Activated CD4-positive, alpha-beta T cell treated with anti-CD3 and anti-CD28 coated beads for 36 hours (primary cell): ENCODE data around the gene TENM3. TPM values are rescaled to one million over a fixed set of nuclear protein-coding genes. Genes with fewer than 3 reads are reported as not detected.

Experiments
- ATAC-seq: fragments of 200-7000 bp; cut with Tn5 transposase; one replicate; pipeline ENCODE4 v1.10.0; 2021; ENCODE audit warnings: mild to moderate bottlenecking, moderate library complexity
- CTCF ChIA-PET: fragments of 350-600 bp; sonication (Branson Sonifier 250); formaldehyde crosslinking; loops from one replicate; lab custom pipeline; 2021; ENCODE audit warnings: antibody characterized with exemption; lab: Charles Lee
- POLR2A ChIA-PET: fragments of 350-600 bp; sonication (Branson Sonifier 250); formaldehyde crosslinking; loops from one replicate; lab custom pipeline; 2021; ENCODE audit warnings: antibody characterized with exemption, inconsistent platforms; lab: Charles Lee
- DNase-seq: peaks from one replicate; pipeline ENCODE4 v3.0.0-alpha.2; 2020
- H3K27ac Mint-ChIP-seq: one replicate; pipeline ENCODE4 v1.8.0; 2021; ENCODE audit warnings: mixed read lengths
- H3K27me3 Mint-ChIP-seq: one replicate; pipeline ENCODE4 v1.8.0; 2021; ENCODE audit warnings: mixed read lengths
- H3K36me3 Mint-ChIP-seq: one replicate; pipeline ENCODE4 v1.8.0; 2021; ENCODE audit warnings: low read depth, mixed read lengths
- H3K4me1 Mint-ChIP-seq: one replicate; pipeline ENCODE4 v1.8.0; 2021; ENCODE audit warnings: mixed read lengths
- H3K4me3 Mint-ChIP-seq: one replicate; pipeline ENCODE4 v1.8.0; 2021; ENCODE audit warnings: mild to moderate bottlenecking, moderate library complexity, mixed read lengths
- H3K9me3 Mint-ChIP-seq: one replicate; pipeline ENCODE4 v1.8.0; 2021; ENCODE audit warnings: low read depth, mixed read lengths
- intact Hi-C, 2 experiments: fragments of 100-400 bp; cut with DNase I in 1 of 2; cut with micrococcal nuclease in 1 of 2; formaldehyde crosslinking; loops; one replicate each; pipeline versions ENCODE4 v1.14.2 to v1.15.1; 2022 to 2024; cut with DNase I, micrococcal nuclease
- total RNA-seq, 2 experiments: library from RNA; stranded (reverse); gene quantifications; one replicate each; pipeline ENCODE4 v1.2.3, GENCODE V29; 2021

Gene TENM3
- total RNA-seq, 2 experiments from 2014 or later = not detected

DNA sequence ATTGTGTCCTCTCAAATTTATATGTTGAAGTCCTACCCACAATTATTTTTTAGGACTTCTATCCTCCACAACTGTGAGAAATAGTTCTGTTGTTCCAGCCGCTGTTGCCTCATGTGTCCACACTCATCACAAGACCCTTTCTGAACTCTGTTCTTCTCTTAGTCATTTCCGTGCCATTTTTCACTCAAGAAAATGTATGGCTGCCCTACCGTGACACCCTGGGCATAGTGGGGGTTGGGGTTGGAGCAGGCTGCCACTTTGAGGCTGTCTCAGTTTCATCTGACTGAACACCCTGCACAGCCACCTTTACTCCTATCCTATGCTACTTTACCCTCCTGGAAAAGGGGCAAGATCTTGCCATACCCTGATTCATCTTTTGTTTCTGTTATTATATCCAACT, 319.1 kb downstream of the TENM3 start:
- H3K4me1 Mint-ChIP-seq = no peaks in the 10 kb centered on the region
- H3K27me3 Mint-ChIP-seq = peaks cover 12% of the 10 kb centered on the region
- CTCF ChIA-PET = no interaction called here
- ATAC-seq (no peak), DNase-seq (no peak)
- POLR2A ChIA-PET = no interaction called here
- intact Hi-C loops = loop anchor here in 1 of 2 experiments (1.0 kb wide), 1 partner anchor 29 kb away; no protein-coding TSS in a partner anchor
- no peaks in the 10 kb centered on the region for H3K36me3 Mint-ChIP-seq
- H3K9me3 Mint-ChIP-seq = no peaks in the 10 kb centered on the region
- H3K27ac Mint-ChIP-seq = no peak overlapping the region
- H3K4me3 Mint-ChIP-seq = no peak overlapping the region

DNA sequence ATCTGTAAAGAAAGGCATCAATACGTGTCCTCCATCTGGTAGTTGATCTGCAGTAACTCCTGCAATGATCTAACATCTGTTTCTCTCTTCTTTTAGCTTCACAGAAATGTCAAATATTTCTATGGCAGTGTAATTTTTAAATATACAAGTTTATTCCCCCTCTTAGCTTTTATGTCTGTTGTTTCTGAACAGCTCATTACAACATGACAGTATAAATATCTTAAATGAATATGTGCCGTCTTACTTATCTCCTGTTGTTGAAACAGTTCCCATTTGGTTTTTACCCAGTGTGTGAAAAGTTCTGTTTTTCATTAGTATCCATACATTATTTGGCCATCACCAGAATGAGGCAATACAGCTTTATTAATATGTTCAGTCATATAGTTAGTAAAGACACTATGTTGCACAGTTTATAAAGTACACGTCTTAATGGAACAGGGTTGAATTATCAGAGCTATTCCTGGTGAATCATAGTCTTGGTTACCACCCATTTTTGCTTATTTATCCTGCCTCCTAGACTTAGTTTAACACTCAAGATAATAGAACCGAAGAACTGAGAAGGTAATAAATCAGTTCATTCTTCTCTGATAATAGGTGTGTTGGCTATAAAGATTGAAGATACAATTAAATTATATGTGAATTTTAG, 321.6 kb downstream of the TENM3 start:
- no peak overlapping the region for H3K27ac Mint-ChIP-seq
- H3K9me3 Mint-ChIP-seq = no peaks in the 10 kb centered on the region
- DNase-seq (no peak), ATAC-seq (no peak)
- H3K4me1 Mint-ChIP-seq = no peaks in the 10 kb centered on the region
- H3K4me3 Mint-ChIP-seq = no peak overlapping the region
- no peaks in the 10 kb centered on the region for H3K36me3 Mint-ChIP-seq
- intact Hi-C loops = no loop called here
- CTCF ChIA-PET = interaction anchor here (0.9 kb wide), 1 partner anchor 11 kb away, joined by 4 read pairs; no protein-coding TSS in a partner anchor
- peaks cover 15% of the 10 kb centered on the region for H3K27me3 Mint-ChIP-seq
- POLR2A ChIA-PET = no interaction called here

DNA sequence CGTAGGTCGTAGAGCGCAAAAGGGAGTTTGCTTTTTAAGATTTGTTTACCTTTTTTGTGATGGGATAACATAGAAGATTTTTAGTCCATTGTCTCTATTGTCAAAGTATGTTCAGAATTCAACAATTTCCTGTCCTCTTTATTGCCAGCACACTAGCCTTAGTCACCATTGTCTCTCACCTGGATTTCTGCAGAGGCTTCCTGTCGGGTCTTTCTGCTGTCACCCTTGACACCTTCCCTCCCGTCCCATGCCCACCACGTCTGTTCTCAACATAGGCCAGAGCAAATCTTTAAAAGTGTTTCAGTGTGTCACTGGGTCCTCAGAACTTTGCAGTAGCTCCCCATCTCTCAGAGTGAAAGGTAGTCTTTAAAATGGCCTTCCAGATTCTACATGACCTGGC, 323.9 kb downstream of the TENM3 start:
- CTCF ChIA-PET = interaction anchor here (0.9 kb wide), 1 partner anchor 11 kb away, joined by 3 read pairs; no protein-coding TSS in a partner anchor
- ATAC-seq = no peak
- intact Hi-C loops = no loop called here
- Mint-ChIP-seq H3K36me3 (no peaks in the 10 kb centered on the region), H3K27ac (no peak overlapping the region), H3K4me3 (no peak overlapping the region), H3K4me1 (no peaks in the 10 kb centered on the region), H3K9me3 (no peaks in the 10 kb centered on the region), H3K27me3 (peaks cover 7% of the 10 kb centered on the region)
- POLR2A ChIA-PET = no interaction called here
- no peak for DNase-seq

DNA sequence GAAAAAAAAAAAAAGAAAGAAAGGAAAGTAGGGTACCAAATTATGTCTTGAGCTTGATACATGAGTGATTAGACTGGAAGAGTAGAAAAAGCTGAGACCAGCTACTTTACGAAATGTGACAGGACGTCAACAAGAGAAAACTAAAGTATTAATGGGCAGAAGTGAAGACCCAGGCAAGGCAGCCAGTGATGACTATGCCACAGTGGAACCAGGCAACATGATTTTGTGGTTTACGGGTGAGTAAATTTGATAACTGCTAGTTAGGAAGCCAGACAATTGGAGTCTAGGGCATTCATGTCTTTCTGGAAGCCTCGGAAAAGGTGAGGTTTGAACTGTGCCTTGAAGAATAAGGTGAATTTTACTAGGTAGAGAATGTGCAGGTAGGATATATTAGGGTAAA, 326.4 kb downstream of the TENM3 start:
- no peak for DNase-seq
- Mint-ChIP-seq H3K27me3 (peaks cover 5% of the 10 kb centered on the region), H3K4me3 (no peak overlapping the region), H3K4me1 (no peaks in the 10 kb centered on the region), H3K9me3 (no peaks in the 10 kb centered on the region), H3K36me3 (no peaks in the 10 kb centered on the region), H3K27ac (no peak overlapping the region)
- ChIA-PET POLR2A (no interaction called here), CTCF (no interaction called here)
- no peak for ATAC-seq
- intact Hi-C loops = no loop called here

DNA sequence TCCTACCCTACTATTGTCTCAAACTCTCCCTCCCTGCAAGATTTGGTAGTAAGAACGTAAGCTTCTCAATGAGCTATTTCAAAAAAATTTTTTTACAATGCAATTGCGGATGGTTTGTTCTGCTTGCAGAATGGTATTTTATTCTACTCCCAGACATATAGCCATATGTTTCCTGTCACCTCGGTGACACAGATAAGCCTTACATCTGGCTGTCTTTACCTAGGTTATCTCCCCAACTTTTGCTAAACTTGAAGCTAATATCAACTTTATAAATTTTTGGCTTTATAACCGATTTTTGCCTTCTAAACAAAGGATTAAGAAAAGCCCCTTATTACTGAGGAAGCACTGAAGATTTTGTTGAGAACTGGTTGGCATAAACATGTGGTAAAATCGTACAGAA, 331.5 kb downstream of the TENM3 start:
- Mint-ChIP-seq H3K4me1 (no peaks in the 10 kb centered on the region), H3K4me3 (no peak overlapping the region), H3K36me3 (no peaks in the 10 kb centered on the region), H3K27me3 (peaks cover 3% of the 10 kb centered on the region), H3K27ac (no peak overlapping the region), H3K9me3 (no peaks in the 10 kb centered on the region)
- ChIA-PET CTCF (no interaction called here), POLR2A (no interaction called here)
- intact Hi-C loops = no loop called here
- no peak for ATAC-seq
- DNase-seq = no peak

DNA sequence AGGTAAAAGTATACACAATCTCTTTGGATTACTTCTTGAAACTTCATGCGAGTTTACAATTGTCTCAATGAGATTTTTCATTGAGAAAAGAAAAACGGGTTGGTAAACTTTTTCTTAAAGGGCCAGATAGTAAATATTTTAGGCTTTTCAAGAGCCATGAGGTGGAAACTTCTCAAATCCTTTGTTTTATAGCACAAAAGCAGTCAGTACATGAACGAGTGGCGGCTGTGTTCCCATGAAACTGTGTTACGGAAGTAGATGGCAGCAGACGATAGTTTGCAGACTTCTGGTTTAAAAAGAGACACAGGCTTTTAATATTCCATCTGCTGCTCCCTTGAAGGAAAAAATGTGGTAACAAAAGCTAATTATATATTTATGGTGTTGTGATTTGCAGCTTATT, 332.0 kb downstream of the TENM3 start:
- CTCF ChIA-PET = no interaction called here
- Mint-ChIP-seq H3K4me3 (no peak overlapping the region), H3K27ac (no peak overlapping the region), H3K36me3 (no peaks in the 10 kb centered on the region), H3K4me1 (no peaks in the 10 kb centered on the region), H3K9me3 (no peaks in the 10 kb centered on the region), H3K27me3 (peaks cover 3% of the 10 kb centered on the region)
- POLR2A ChIA-PET = no interaction called here
- ATAC-seq (no peak), DNase-seq (no peak)
- intact Hi-C loops = no loop called here

DNA sequence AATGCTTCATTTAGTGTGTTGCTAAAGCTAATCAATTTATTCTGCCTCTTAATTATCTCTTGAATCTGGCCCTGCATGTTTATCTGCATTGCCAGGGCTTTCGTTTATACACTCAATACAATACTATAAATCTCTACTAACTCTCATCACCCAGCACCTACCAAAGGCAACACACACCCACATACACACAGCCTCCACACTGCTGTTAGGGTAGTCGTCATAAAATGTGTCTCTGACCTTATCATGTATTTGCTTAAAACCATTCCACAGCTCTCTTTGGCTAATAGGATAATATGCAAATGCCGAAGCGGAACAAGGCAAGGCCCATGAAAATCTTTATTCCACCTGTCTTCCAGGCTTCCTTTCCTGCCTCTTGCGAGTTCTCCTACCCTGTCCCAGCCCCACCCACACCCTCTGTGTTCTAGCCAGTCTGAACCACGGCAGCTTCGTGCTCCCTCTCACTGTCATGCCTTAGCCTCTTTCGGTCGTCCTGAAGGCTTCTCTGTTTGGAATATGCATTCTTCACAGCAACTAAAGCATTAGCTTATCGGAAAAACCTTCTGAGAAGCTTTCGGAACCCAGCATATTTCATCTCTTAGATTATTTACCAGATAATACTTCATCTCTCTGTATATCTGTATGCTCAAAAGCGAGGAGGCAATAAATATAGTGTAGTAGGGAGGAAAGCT, 333.5 kb downstream of the TENM3 start:
- POLR2A ChIA-PET = no interaction called here
- H3K9me3 Mint-ChIP-seq = no peaks in the 10 kb centered on the region
- intact Hi-C loops = no loop called here
- H3K27me3 Mint-ChIP-seq = peaks cover 3% of the 10 kb centered on the region
- no peak overlapping the region for H3K4me3 Mint-ChIP-seq
- no peaks in the 10 kb centered on the region for H3K4me1 Mint-ChIP-seq
- CTCF ChIA-PET = no interaction called here
- ATAC-seq (no peak), DNase-seq (no peak)
- no peaks in the 10 kb centered on the region for H3K36me3 Mint-ChIP-seq
- no peak overlapping the region for H3K27ac Mint-ChIP-seq

DNA sequence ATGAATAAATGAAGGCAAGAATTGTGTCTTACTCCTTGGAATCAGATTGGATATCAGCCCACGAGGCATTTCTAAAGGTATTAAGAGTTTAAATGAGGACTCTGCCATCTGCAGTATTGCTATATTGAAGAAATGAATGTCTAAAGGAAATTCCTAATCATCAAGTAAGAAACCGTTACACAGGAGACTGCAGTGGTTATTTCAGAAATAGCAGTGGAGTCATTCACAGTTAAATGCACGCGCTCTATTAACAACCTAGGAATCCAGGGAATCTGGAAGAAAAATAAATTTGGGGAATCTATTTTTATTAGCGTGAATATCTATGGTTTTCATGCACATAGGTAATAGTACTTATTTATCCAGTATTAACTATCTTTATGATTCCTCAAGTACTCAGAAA, 334.2 kb downstream of the TENM3 start:
- POLR2A ChIA-PET = no interaction called here
- DNase-seq = no peak
- H3K36me3 Mint-ChIP-seq = no peaks in the 10 kb centered on the region
- no peak overlapping the region for H3K27ac Mint-ChIP-seq
- intact Hi-C loops = no loop called here
- ATAC-seq = no peak
- CTCF ChIA-PET = no interaction called here
- no peaks in the 10 kb centered on the region for H3K9me3 Mint-ChIP-seq
- H3K4me1 Mint-ChIP-seq = no peaks in the 10 kb centered on the region
- peaks cover 3% of the 10 kb centered on the region for H3K27me3 Mint-ChIP-seq
- no peak overlapping the region for H3K4me3 Mint-ChIP-seq

DNA sequence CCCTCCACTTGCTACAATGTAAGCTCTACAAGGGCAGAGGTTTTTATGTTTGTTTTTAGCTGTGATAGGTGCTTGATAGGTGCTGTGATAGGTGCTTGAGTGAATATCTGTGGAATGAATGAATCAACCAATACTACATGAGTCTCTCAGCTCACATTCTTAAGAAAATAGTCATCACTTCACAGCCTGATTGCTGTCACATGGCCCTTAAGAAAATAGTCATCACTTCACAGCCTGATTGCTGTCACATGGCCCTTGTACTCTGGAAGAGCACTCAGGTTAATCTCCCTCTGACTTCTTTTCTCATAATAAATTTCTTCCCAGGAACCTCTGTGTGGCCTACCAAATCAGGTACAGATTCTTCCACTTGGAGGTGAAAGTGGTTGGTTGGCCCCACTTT, 335.2 kb downstream of the TENM3 start:
- DNase-seq (no peak), ATAC-seq (no peak)
- peaks cover 3% of the 10 kb centered on the region for H3K27me3 Mint-ChIP-seq
- no peaks in the 10 kb centered on the region for H3K4me1 Mint-ChIP-seq
- ChIA-PET POLR2A (no interaction called here), CTCF (no interaction called here)
- no peaks in the 10 kb centered on the region for H3K9me3 Mint-ChIP-seq
- intact Hi-C loops = no loop called here
- H3K4me3 Mint-ChIP-seq = no peak overlapping the region
- no peaks in the 10 kb centered on the region for H3K36me3 Mint-ChIP-seq
- no peak overlapping the region for H3K27ac Mint-ChIP-seq

DNA sequence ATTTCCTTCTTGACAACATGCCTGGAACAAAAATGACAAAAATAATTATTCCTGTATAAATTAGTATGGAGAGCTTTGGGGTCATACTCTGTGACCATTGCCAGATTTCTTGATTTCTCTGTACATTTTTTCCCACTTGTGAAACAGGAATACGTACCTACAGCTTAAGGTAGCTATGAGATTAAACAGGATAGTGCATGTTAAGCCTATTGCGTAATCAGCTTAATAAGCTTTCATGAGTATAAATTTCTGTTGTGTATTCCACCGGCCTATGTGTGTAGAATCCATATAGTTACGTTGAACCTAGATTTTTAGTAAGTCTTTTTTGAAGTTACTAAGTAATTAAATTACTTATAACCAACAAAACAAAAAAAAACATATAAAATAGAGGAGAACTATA, 339.0 kb downstream of the TENM3 start:
- DNase-seq (no peak), ATAC-seq (no peak)
- intact Hi-C loops = no loop called here
- ChIA-PET CTCF (no interaction called here), POLR2A (no interaction called here)
- no peaks in the 10 kb centered on the region for H3K27me3 Mint-ChIP-seq
- no peaks in the 10 kb centered on the region for H3K9me3 Mint-ChIP-seq
- no peak overlapping the region for H3K27ac Mint-ChIP-seq
- no peaks in the 10 kb centered on the region for H3K36me3 Mint-ChIP-seq
- no peak overlapping the region for H3K4me3 Mint-ChIP-seq
- H3K4me1 Mint-ChIP-seq = no peaks in the 10 kb centered on the region

DNA sequence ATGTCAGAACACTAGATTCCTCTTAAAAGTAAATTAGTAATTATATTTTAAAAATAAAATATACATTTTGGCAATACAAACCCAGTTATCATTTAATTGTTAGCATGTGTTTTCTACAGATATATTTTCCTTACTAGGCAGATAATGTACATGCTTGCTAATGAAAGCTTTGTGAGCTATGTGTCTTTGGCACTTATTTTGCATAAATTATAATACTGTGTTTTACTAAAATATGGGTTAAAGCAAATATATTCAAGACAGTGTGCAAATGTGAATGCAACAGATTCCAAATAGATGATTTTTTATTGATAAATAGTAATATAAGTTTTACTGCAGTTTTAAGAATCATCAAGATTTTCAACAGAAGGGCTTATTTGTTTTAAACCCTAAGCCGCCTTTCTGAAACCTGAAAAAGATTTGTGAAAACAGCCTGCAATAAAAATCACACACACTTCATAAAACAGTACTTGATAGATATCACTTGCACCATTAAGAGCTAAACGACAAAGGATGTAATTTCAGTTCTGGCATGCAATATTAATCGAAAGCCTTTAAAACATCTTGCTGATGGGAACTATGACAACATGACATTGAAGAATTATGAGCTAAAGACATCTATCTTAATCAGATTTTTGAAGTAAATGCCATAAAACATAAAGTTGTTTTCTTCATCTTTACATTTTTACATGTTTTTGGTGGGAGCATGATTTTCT, 340.7 kb downstream of the TENM3 start:
- no peak overlapping the region for H3K27ac Mint-ChIP-seq
- no peaks in the 10 kb centered on the region for H3K4me1 Mint-ChIP-seq
- intact Hi-C loops = no loop called here
- CTCF ChIA-PET = interaction anchor here (0.7 kb wide), 1 partner anchor 102 kb away, joined by 3 read pairs; no protein-coding TSS in a partner anchor
- POLR2A ChIA-PET = no interaction called here
- H3K27me3 Mint-ChIP-seq = no peaks in the 10 kb centered on the region
- H3K36me3 Mint-ChIP-seq = no peaks in the 10 kb centered on the region
- no peak for ATAC-seq
- DNase-seq = no peak
- H3K4me3 Mint-ChIP-seq = no peak overlapping the region
- H3K9me3 Mint-ChIP-seq = no peaks in the 10 kb centered on the region

DNA sequence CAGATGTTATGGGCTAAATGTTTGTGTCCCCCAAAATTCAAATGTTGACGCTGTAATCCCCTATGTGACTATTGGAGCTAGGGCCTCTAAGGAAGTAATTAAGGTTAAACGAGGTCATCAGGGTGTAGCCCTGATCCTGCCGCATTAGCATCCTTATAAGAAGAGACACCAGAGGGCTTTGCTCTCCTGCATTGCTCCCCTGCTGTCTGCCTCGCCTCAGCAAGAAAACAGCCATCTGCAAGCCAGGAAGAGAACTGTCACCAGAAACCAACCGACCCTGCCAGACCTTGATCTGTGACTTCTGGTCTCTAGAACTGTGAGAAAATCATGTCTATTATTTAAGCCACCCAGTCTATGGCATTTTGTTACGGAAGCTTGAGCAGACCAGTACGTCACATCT, 342.1 kb downstream of the TENM3 start:
- Mint-ChIP-seq H3K4me1 (no peaks in the 10 kb centered on the region), H3K9me3 (no peaks in the 10 kb centered on the region), H3K4me3 (no peak overlapping the region), H3K27ac (no peak overlapping the region), H3K27me3 (no peaks in the 10 kb centered on the region), H3K36me3 (no peaks in the 10 kb centered on the region)
- CTCF ChIA-PET = no interaction called here
- intact Hi-C loops = no loop called here
- POLR2A ChIA-PET = interaction anchor here (0.6 kb wide), 1 partner anchor 219 kb away, joined by 13 read pairs; no protein-coding TSS in a partner anchor
- ATAC-seq = no peak
- DNase-seq = no peak
